Right cardiac atrium (tissue), 5 donors: Measurements from ENCODE around the gene ENDOV. TPM values are rescaled to one million over a fixed set of nuclear protein-coding genes. Genes with fewer than 3 reads are reported as not detected.

Experiments used
- ATAC-seq, 2 donors: fragments of 200-7000 bp; cut with Tn5 transposase; one replicate each; pipeline versions ENCODE4 v1.8.0 to v1.9.1; 2020; ENCODE audit warnings: moderate library complexity in 2 of 2, mild to moderate bottlenecking in 1 of 2
- DNase-seq, 3 donors: peaks; one replicate each; pipeline ENCODE4 v3.0.0-alpha.2; 2020
- H3K27ac ChIP-seq: one replicate; pipeline ENCODE4 v1.5.1; 2013; ENCODE audit warnings: mild to moderate bottlenecking, low read length, control low read depth, moderate library complexity
- H3K27me3 ChIP-seq: one replicate; pipeline ENCODE4 v1.6.1; 2013; ENCODE audit not compliant: control insufficient read depth, insufficient read depth
- H3K4me1 ChIP-seq: one replicate; pipeline ENCODE4 v1.6.1; 2013; ENCODE audit warnings: low read length; ENCODE audit not compliant: control insufficient read depth, insufficient read depth
- H3K4me3 ChIP-seq: one replicate; pipeline ENCODE4 v1.5.1; 2013; ENCODE audit warnings: low read length, control low read depth
- H3K9me3 ChIP-seq: one replicate; pipeline ENCODE4 v1.6.1; 2013; ENCODE audit warnings: low read length; ENCODE audit not compliant: control insufficient read depth
- WGBS: extraction: QIAGEN DNeasy Blood & Tissue Kit; methylation state at CpG from one replicate; pipeline ENCODE4 v1.1.7; 2013; 5-methylcytosine and 5-hydroxymethylcytosine counted together
- intact Hi-C, 4 donors: fragments of 100-400 bp; cut with DNase I; formaldehyde crosslinking; loops; one replicate each; pipeline versions ENCODE4 v1.11.0 to v1.14.0; 2022 to 2023
- polyA plus RNA-seq: library from polyadenylated mRNA; stranded (reverse); fragments of 200-250 nt; gene quantifications from one replicate; pipeline ENCODE4 v1.2.3, GENCODE V29; 2013
- total RNA-seq, 4 donors: library from RNA; stranded (reverse); fragmentation: NEBNext Ultra II Directional; extraction: Animal tissue kit (Norgen Biotek cat#: 25700); gene quantifications; one replicate each; pipeline ENCODE4 v1.2.1, GENCODE V29; 2021
- donor health status: healthy with polysubstance abuse.
- donor health status: DM: no; HTN: yes; CAD: no.
- donor health status: DM: no; HTN: no; CAD: no.
- donor health status: DM: no; HTN: yes; CAD: no; lungs with severe emphysema.
- donor health status: DM: yes; HTN: yes; CAD: no.

ENDOV gene
- total and polyA plus RNA-seq, 5 donors: 7.8 to 12.1 (median 9.6) TPM

- Histone ChIP-seq H3K27me3 (no peaks in the 10 kb centered on the region), H3K27ac (no peak overlapping the region), H3K4me1 (no peaks in the 10 kb centered on the region), H3K9me3 (no peaks in the 10 kb centered on the region), H3K4me3 (no peak overlapping the region)
- intact Hi-C loops: no loop called here
- ATAC-seq (no peak), DNase-seq (peak in 2 of 3 donors; percentile 35 to 48)
- WGBS: 21% methylated on average over 31 of the region's 31 CpGs
Observed at GRCh38 chr17:80443916-80444643, 29.1 kb downstream of the ENDOV start.

GRCh38 chr17:80444644-80444979 lies 29.6 kb downstream of the ENDOV start:
- no peaks in the 10 kb centered on the region for H3K4me1 ChIP-seq
- DNase-seq: peak in 2 of 3 donors; percentile 16 to 24
- no peaks in the 10 kb centered on the region for H3K9me3 ChIP-seq
- no peaks in the 10 kb centered on the region for H3K27me3 ChIP-seq
- ATAC-seq: no peak
- H3K4me3 ChIP-seq: no peak overlapping the region
- H3K27ac ChIP-seq: no peak overlapping the region
- 57% methylated on average over 6 of the region's 6 CpGs for WGBS
- intact Hi-C loops: no loop called here

- Histone ChIP-seq H3K27ac (no peak overlapping the region), H3K9me3 (no peaks in the 10 kb centered on the region), H3K4me1 (no peaks in the 10 kb centered on the region), H3K4me3 (no peak overlapping the region), H3K27me3 (no peaks in the 10 kb centered on the region)
- peak in 2 of 3 donors; percentile 36 to 40 for DNase-seq
- WGBS: 56% methylated on average over 26 of the region's 26 CpGs
- ATAC-seq: no peak
- intact Hi-C loops: no loop called here
Observed at GRCh38 chr17:80445007-80445725, 30.2 kb downstream of the ENDOV start.

- Histone ChIP-seq H3K4me3 (no peak overlapping the region), H3K27me3 (no peaks in the 10 kb centered on the region), H3K27ac (no peak overlapping the region), H3K4me1 (no peaks in the 10 kb centered on the region), H3K9me3 (no peaks in the 10 kb centered on the region)
- peak in 2 of 3 donors; percentile 35 to 42 for DNase-seq
- intact Hi-C loops: no loop called here
- ATAC-seq: no peak
- 76% methylated on average over 10 of the region's 10 CpGs for whole genome bisulfite sequencing
Observed at GRCh38 chr17:80445726-80446110, 30.8 kb downstream of the ENDOV start.

GRCh38 chr17:80446645-80447405 lies 31.9 kb downstream of the ENDOV start:
- Histone ChIP-seq H3K4me1 (no peaks in the 10 kb centered on the region), H3K27ac (no peak overlapping the region), H3K4me3 (no peak overlapping the region), H3K9me3 (no peaks in the 10 kb centered on the region), H3K27me3 (no peaks in the 10 kb centered on the region)
- no peak for ATAC-seq
- DNase-seq: peak in 2 of 3 donors; percentile 13 to 43
- intact Hi-C loops: no loop called here
- 74% methylated on average over 12 of the region's 12 CpGs for WGBS

- H3K4me3 ChIP-seq: no peak overlapping the region
- intact Hi-C loops: no loop called here
- ATAC-seq (no peak), DNase-seq (peak in 1 of 3 donors; percentile 16)
- no peaks in the 10 kb centered on the region for H3K27me3 ChIP-seq
- WGBS: 80% methylated on average over 4 of the region's 4 CpGs
- H3K27ac ChIP-seq: no peak overlapping the region
- no peaks in the 10 kb centered on the region for H3K4me1 ChIP-seq
- no peaks in the 10 kb centered on the region for H3K9me3 ChIP-seq
Observed at GRCh38 chr17:80447790-80448189, 32.8 kb downstream of the ENDOV start.

GRCh38 chr17:80449194-80449929 lies 34.4 kb downstream of the ENDOV start:
- DNase-seq (peak in 1 of 3 donors; percentile 45), ATAC-seq (no peak)
- no peaks in the 10 kb centered on the region for H3K27me3 ChIP-seq

GRCh38 chr17:80449930-80450576 lies 35.1 kb downstream of the ENDOV start:
- Histone ChIP-seq H3K4me3 (no peak overlapping the region), H3K9me3 (no peaks in the 10 kb centered on the region), H3K27ac (no peak overlapping the region), H3K4me1 (peaks cover 2% of the 10 kb centered on the region), H3K27me3 (no peaks in the 10 kb centered on the region)
- no peak for ATAC-seq
- peak in 1 of 3 donors; percentile 48 for DNase-seq
- 33% methylated on average over 18 of the region's 18 CpGs for WGBS
- intact Hi-C loops: no loop called here

More at GRCh38 chr17:80449194-80449929, 34.4 kb downstream of the ENDOV start:
- intact Hi-C loops: no loop called here
- Histone ChIP-seq H3K27ac (no peak overlapping the region), H3K9me3 (no peaks in the 10 kb centered on the region), H3K4me1 (peaks cover 2% of the 10 kb centered on the region), H3K4me3 (no peak overlapping the region)
- WGBS: 80% methylated on average over 27 of the region's 27 CpGs

GRCh38 chr17:80451104-80451775 lies 36.3 kb downstream of the ENDOV start:
- no peak overlapping the region for H3K4me3 ChIP-seq
- intact Hi-C loops: no loop called here
- DNase-seq (peak in 1 of 3 donors; percentile 35), ATAC-seq (no peak)
- H3K9me3 ChIP-seq: no peaks in the 10 kb centered on the region
- H3K27ac ChIP-seq: no peak overlapping the region
- H3K27me3 ChIP-seq: no peaks in the 10 kb centered on the region
- 80% methylated on average over 9 of the region's 9 CpGs for WGBS
- peaks cover 4% of the 10 kb centered on the region for H3K4me1 ChIP-seq
